Measurements from ENCODE around the gene ARL4A. TPM values are rescaled to one million over a fixed set of nuclear protein-coding genes. Genes with fewer than 3 reads are reported as not detected.
"Not testable (repeated sequence)": the region's sequence is repeated elsewhere in the genome, so short reads cannot be mapped to it uniquely, and the experiment has no call there.

Gene ARL4A
- total RNA-seq, 1 experiment from 2014 or later: 18.3 TPM

- H3K36me3 ChIP-seq (ENCODE audit: insufficient read depth, low read length, poor library complexity, severe bottlenecking): no peaks in the 10 kb centered on the region
- H3K4me3 ChIP-seq (ENCODE audit: low read depth, low read length, poor library complexity, severe bottlenecking): peak overlapping the region; percentile 78
- TF ChIP-seq CTCF (conservative IDR thresholded peaks at IDR 0.05; ENCODE audit: low read depth, low read length) (no peak), EZH2 (IDR thresholded peaks at IDR 0.05; ENCODE audit: borderline replicate concordance, low read depth, low read length, poor library complexity, severe bottlenecking) (no peak)
- no TSS peak for BruUV-seq (replicated peaks)
- ChIA-PET POLR2A (ENCODE audit: low non-redundant PET) (interaction anchor here (0.6 to 1.1 kb wide), 2 partner anchors 28 to 32 kb away, joined by 4 read pairs; no protein-coding TSS in a partner anchor), CTCF (interaction anchor here (0.7 to 1.9 kb wide), 4 partner anchors 28 to 574 kb away, joined by 3 to 11 read pairs (median 7); no protein-coding TSS in a partner anchor)
- intact Hi-C loops (cut with micrococcal nuclease; ENCODE audit: unreplicated experiment): loop anchor here (2.0 to 10.0 kb wide), 5 partner anchors 40 to 575 kb away; no protein-coding TSS in a partner anchor
- no peaks in the 10 kb centered on the region for H3K27me3 ChIP-seq (replicated peaks; ENCODE audit: insufficient read depth, low read depth, low read length, poor library complexity)
- H3K9me3 ChIP-seq (ENCODE audit: low read depth, low read length, poor library complexity, severe bottlenecking): no peaks in the 10 kb centered on the region
- DNase-seq (ENCODE audit: low spot score): no peak
- peaks cover 11% of the 10 kb centered on the region for H3K4me1 ChIP-seq (ENCODE audit: insufficient read depth, low read length, poor library complexity, severe bottlenecking)
- no peak overlapping the region for H3K27ac ChIP-seq (ENCODE audit: low read depth, low read length, poor library complexity, severe bottlenecking)
Observed at GRCh38 chr7:12687718-12688171, 312 bp downstream of the ARL4A start.

GRCh38 chr7:12688485-12689170 lies 1.2 kb downstream of the ARL4A start:
- Histone ChIP-seq H3K4me1 (ENCODE audit: insufficient read depth, low read length, poor library complexity, severe bottlenecking) (peaks cover 11% of the 10 kb centered on the region), H3K4me3 (ENCODE audit: low read depth, low read length, poor library complexity, severe bottlenecking) (peak overlapping the region; percentile 25)
- TSS peak; percentile 51 for BruUV-seq (replicated peaks)
- DNase-seq (ENCODE audit: low spot score); H3K36me3 ChIP-seq (ENCODE audit: insufficient read depth, low read length, poor library complexity, severe bottlenecking); H3K9me3 ChIP-seq (ENCODE audit: low read depth, low read length, poor library complexity, severe bottlenecking); POLR2A ChIA-PET (ENCODE audit: low non-redundant PET); CTCF ChIA-PET; H3K27ac ChIP-seq (ENCODE audit: low read depth, low read length, poor library complexity, severe bottlenecking); H3K27me3 ChIP-seq (replicated peaks; ENCODE audit: insufficient read depth, low read depth, low read length, poor library complexity): not testable (repeated sequence)
- intact Hi-C loops (cut with micrococcal nuclease; ENCODE audit: unreplicated experiment): loop anchor here (5.0 to 10.0 kb wide), 4 partner anchors 39 to 426 kb away; no protein-coding TSS in a partner anchor

- CTCF ChIA-PET: no interaction called here
Observed at GRCh38 chr7:12689451-12689850, 2.0 kb downstream of the ARL4A start.

More at GRCh38 chr7:12689451-12689850, 2.0 kb downstream of the ARL4A start:
- intact Hi-C loops (cut with micrococcal nuclease; ENCODE audit: unreplicated experiment): loop anchor here (5.0 to 10.0 kb wide), 4 partner anchors 38 to 425 kb away; no protein-coding TSS in a partner anchor
- Histone ChIP-seq H3K36me3 (ENCODE audit: insufficient read depth, low read length, poor library complexity, severe bottlenecking) (no peaks in the 10 kb centered on the region), H3K27ac (ENCODE audit: low read depth, low read length, poor library complexity, severe bottlenecking) (no peak overlapping the region), H3K4me1 (ENCODE audit: insufficient read depth, low read length, poor library complexity, severe bottlenecking) (peaks cover 11% of the 10 kb centered on the region), H3K4me3 (ENCODE audit: low read depth, low read length, poor library complexity, severe bottlenecking) (peak overlapping the region; percentile 25), H3K27me3 (replicated peaks; ENCODE audit: insufficient read depth, low read depth, low read length, poor library complexity) (no peaks in the 10 kb centered on the region), H3K9me3 (ENCODE audit: low read depth, low read length, poor library complexity, severe bottlenecking) (no peaks in the 10 kb centered on the region)
- no TSS peak for BruUV-seq (replicated peaks)
- no peak for TF ChIP-seq EZH2 (IDR thresholded peaks at IDR 0.05; ENCODE audit: borderline replicate concordance, low read depth, low read length, poor library complexity, severe bottlenecking)
- no peak for TF ChIP-seq CTCF (conservative IDR thresholded peaks at IDR 0.05; ENCODE audit: low read depth, low read length)
- no peak for DNase-seq (ENCODE audit: low spot score)
- POLR2A ChIA-PET (ENCODE audit: low non-redundant PET): no interaction called here
